Epithelial cell of proximal tubule (primary cell): ENCODE measurements around the gene ADGRG1. TPM values are rescaled to one million over a fixed set of nuclear protein-coding genes. Genes with fewer than 3 reads are reported as not detected.

Source experiments
- DNase-seq: peaks from one replicate; pipeline ENCODE4 v3.0.0-alpha.2; 2011; ENCODE audit warnings: low read depth
- H3K4me3 ChIP-seq: 2 replicates; pipeline ENCODE4 v1.5.1; 2011; ENCODE audit warnings: low read depth, mild to moderate bottlenecking, low read length
- CTCF ChIP-seq: conservative IDR thresholded peaks from 2 replicates; pipeline ENCODE4 v1.5.1; 2012; ENCODE audit warnings: low read depth, mild to moderate bottlenecking, low read length
- total RNA-seq: library from RNA; depleted of rRNA; stranded (reverse); fragments of >200 nt; gene quantifications from 2 replicates; pipeline ENCODE4 v1.2.3, GENCODE V29; 2015

ADGRG1 gene
- total RNA-seq, 1 donor from 2014 or later, result 101 TPM

GRCh38 chr16:57620335-57621231 is 7.8 kb upstream of the ADGRG1 start:
- no peak for DNase-seq
- H3K4me3 ChIP-seq, result peak overlapping the region; percentile 53
- TF ChIP-seq CTCF, result no peak

- DNase-seq, result no peak
- no peak for TF ChIP-seq CTCF
- H3K4me3 ChIP-seq, result no peak overlapping the region
These were observed 6.7 kb upstream of the ADGRG1 start for GRCh38 chr16:57621521-57622271.

- DNase-seq, result peak; percentile 52
- no peak for TF ChIP-seq CTCF
- H3K4me3 ChIP-seq, result peak overlapping the region; percentile 9
These were observed 5.8 kb upstream of the ADGRG1 start for GRCh38 chr16:57622361-57623250.

DNA sequence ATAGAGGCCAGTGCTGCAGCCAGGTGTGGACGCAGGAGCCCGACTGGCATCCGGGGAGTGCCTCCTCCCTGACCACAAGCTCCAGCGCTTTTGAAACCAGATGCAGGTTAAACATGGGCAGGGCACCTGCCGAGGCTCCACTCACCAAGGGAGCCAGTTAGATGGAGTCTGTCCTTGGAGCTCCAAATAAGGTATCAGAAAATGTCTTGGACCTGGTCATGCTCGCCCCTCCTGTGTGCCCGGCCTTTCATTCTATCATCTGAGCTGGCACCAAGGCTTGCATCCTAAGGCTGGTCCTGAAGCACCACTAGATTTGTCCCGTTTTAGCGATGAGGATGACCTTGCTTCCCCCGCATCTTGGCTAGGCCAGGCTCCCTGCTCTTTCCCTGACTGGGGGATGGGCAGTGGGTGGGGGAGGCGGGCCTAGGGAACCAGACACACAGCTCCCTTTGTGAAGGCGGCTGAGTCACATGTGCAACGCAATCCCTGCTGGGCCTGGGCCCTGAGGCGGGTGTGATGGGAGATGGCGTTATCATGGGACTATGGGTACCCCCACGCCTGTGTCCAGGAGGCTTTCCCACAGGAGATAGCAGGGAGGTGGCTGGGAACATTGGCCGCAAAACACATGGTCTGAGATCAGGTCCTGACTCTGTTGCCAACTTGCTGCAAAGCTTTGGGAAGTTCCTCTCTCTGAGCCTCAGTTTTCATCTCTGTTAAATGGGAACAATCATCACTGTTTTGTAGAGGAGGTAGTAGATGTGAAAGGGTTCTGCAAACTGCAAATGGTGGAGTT is 5.0 kb upstream of the ADGRG1 start:
- TF ChIP-seq CTCF, result no peak
- peak overlapping the region; percentile 9 for H3K4me3 ChIP-seq
- DNase-seq, result no peak

- no peak for TF ChIP-seq CTCF
- peak; percentile 82 for DNase-seq
- no peak overlapping the region for H3K4me3 ChIP-seq
These were observed 4.3 kb upstream of the ADGRG1 start for GRCh38 chr16:57624044-57624688.
